Inferior parietal cortex (tissue), 1 donor: ENCODE measurements around the gene CRAT.
A peak's percentile ranks its signal among the peaks of the same experiment; 100 is the strongest.

ENCODE experiments used
- DNase-seq: peaks from one replicate; pipeline ENCODE4 v3.0.0-alpha.2; 2016; ENCODE audit errors: extremely low spot score

The CRAT gene

GRCh38 chr9:129089246-129089645, 21.3 kb downstream of the CRAT start:
- no peak for DNase-seq

- DNase-seq, result no peak
Observed at GRCh38 chr9:129084087-129084486, 26.5 kb downstream of the CRAT start.

- no peak for DNase-seq
Observed at GRCh38 chr9:129081388-129081904, 29.1 kb downstream of the CRAT start.

GRCh38 chr9:129080601-129081387, 29.8 kb downstream of the CRAT start, which contains the start of gene DOLPP1:
TSS of gene DOLPP1 (plus strand) at chr9:129081111. CDS start at chr9:129081132, 21 bp downstream.
- peak; percentile 98 for DNase-seq

GRCh38 chr9:129080298-129080600, 30.3 kb downstream of the CRAT start:
- no peak for DNase-seq

- DNase-seq, result no peak
Observed at GRCh38 chr9:129079829-129080228, 30.8 kb downstream of the CRAT start.

GRCh38 chr9:129078691-129079503, 31.7 kb downstream of the CRAT start:
- no peak for DNase-seq

- no peak for DNase-seq
Observed at GRCh38 chr9:129077236-129077635, 33.4 kb downstream of the CRAT start.

GRCh38 chr9:129076640-129077037, 34.0 kb downstream of the CRAT start:
- DNase-seq, result no peak

GRCh38 chr9:129075996-129076639, 34.5 kb downstream of the CRAT start:
- no peak for DNase-seq

- DNase-seq, result no peak
Observed at GRCh38 chr9:129074106-129074505, 36.5 kb downstream of the CRAT start.

- no peak for DNase-seq
Observed at GRCh38 chr9:129073404-129073803, 37.2 kb downstream of the CRAT start.

GRCh38 chr9:129072171-129072570, 38.4 kb downstream of the CRAT start:
- no peak for DNase-seq

GRCh38 chr9:129071526-129072126, 39.0 kb downstream of the CRAT start:
- DNase-seq, result no peak

GRCh38 chr9:129070696-129071525, 39.7 kb downstream of the CRAT start:
- DNase-seq, result no peak

- DNase-seq, result no peak
Observed at GRCh38 chr9:129069862-129070641, 40.5 kb downstream of the CRAT start.

- peak; percentile 45 for DNase-seq
Observed at GRCh38 chr9:129068990-129069861, 41.4 kb downstream of the CRAT start.

GRCh38 chr9:129068110-129068509, 42.5 kb downstream of the CRAT start:
- DNase-seq, result no peak

GRCh38 chr9:129064499-129064908, 46.1 kb downstream of the CRAT start:
- no peak for DNase-seq
